ENCODE data around the gene TMEM59.
"Not testable (repeated sequence)": the region's sequence is repeated elsewhere in the genome, so short reads cannot be mapped to it uniquely, and the experiment has no call there.

Gene TMEM59

DNA sequence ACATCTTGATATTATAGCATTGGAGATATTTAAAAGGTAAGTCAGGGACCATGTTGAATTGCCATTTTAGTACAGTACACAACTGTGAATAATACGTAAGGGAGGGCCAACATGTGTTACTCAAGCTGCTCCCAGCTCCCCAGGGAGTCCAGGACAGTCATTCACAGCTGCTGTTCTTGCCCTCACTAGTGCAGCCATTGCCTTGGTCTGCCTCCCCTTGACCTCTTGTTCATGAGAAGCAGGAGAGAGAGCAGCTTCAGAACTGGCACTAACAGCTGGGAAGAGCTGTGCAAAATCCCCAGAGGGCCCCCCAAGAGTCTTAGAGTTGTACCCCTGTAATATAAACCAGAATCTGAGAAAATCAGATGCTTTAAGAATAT is 16.8 kb upstream of the TMEM59 start:
- ChIA-PET POLR2A (no interaction called here), CTCF (interaction anchor here (0.8 to 7.0 kb wide), 10 partner anchors 9 to 745 kb away, joined by 3 to 71 read pairs (median 4); no protein-coding TSS in a partner anchor)
- H3K4me3 ChIP-seq (ENCODE audit: low read depth, low read length): no peak overlapping the region
- no peak for DNase-seq (ENCODE audit: low read depth, low spot score)
- TF ChIP-seq, protein P1, sequence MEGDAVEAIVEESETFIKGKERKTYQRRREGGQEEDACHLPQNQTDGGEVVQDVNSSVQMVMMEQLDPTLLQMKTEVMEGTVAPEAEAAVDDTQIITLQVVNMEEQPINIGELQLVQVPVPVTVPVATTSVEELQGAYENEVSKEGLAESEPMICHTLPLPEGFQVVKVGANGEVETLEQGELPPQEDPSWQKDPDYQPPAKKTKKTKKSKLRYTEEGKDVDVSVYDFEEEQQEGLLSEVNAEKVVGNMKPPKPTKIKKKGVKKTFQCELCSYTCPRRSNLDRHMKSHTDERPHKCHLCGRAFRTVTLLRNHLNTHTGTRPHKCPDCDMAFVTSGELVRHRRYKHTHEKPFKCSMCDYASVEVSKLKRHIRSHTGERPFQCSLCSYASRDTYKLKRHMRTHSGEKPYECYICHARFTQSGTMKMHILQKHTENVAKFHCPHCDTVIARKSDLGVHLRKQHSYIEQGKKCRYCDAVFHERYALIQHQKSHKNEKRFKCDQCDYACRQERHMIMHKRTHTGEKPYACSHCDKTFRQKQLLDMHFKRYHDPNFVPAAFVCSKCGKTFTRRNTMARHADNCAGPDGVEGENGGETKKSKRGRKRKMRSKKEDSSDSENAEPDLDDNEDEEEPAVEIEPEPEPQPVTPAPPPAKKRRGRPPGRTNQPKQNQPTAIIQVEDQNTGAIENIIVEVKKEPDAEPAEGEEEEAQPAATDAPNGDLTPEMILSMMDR (IDR thresholded peaks at IDR 0.05; ENCODE audit: insufficient read depth, low read length, missing control alignments): no peak

DNA sequence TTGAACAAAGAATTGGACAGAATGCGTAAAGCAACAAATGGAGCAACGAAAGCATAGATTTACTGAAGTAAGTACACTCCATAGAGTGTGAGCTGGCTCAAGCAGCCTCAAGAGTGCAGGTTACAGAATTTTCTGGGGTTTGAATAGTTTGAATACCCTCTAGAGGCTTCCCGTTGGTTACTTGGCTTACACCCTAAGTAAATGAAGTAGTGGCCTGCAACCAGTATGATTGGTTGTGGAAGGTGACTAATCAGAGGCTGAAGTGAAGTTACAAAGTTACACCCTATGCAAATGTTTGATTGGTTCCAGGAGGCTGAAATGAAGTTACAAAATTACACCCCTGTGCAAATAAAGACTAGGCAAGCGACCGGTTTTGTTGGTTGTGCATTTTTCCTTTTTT is 11.3 kb upstream of the TMEM59 start:
- no peak overlapping the region for H3K4me3 ChIP-seq (ENCODE audit: low read depth, low read length)
- ChIA-PET POLR2A (no interaction called here), CTCF (interaction anchor here (0.7 kb wide), 1 partner anchor 190 kb away, joined by 3 read pairs; no protein-coding TSS in a partner anchor)
- TF ChIP-seq, protein P1 (IDR thresholded peaks at IDR 0.05; ENCODE audit: insufficient read depth, low read length, missing control alignments): no peak
- no peak for DNase-seq (ENCODE audit: low read depth, low spot score)

DNA sequence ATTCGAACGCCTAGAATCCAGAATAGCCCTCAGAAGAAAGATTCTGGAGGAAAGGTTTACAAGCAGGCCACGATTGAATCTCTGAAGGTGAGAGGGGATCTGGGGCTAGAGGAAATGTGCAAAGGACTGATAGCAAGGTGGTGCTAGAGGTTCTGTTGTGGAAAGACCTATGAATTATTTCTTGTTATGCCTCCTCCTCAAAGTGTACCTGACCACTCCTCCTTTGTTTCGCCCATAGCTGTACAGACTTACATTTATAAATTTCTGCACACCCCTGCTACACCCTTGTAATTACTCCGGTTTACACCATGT is 1.4 kb upstream of the TMEM59 start:
- POLR2A ChIA-PET: no interaction called here
- no peak for DNase-seq (ENCODE audit: low read depth, low spot score)
- TF ChIP-seq, protein P1 (IDR thresholded peaks at IDR 0.05; ENCODE audit: insufficient read depth, low read length, missing control alignments): no peak
- H3K4me3 ChIP-seq (ENCODE audit: low read depth, low read length): peak overlapping the region; percentile 85
- CTCF ChIA-PET: interaction anchor here (1.0 to 4.8 kb wide), 2 partner anchors 13 to 14 kb away, joined by 3 to 18 read pairs; no protein-coding TSS in a partner anchor

DNA sequence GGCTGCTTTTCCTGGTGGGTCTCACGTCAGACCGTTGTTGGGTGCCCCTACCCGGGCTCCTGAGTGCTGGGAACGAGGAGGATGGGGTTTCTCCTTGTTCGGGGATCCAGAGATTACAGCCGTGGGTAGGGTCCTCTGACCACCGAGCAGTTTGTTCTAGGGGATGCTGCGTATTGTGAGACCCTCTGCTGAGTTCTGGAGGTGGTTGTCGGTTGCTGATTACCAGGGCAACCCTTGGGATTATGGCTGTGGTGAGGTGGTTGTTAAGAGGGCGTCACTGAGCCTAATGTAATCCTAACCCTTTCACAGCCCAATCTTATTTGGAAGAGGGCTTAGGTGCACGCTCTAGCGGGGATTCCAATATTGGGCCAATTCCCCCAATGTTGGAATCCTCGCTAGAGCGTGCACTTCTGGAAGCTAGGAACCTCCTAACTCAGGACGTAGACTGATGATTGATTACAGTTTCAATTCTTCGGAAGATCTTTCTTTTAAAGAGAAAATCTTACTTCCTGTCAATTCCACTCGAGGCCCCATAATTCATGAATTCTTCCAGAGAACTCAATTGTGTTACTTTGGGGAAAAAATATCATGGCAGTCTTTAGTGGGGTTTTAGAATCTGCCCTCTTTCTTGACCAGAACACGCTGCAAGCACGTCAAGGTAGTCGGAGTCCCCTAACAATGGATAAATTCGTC is 887 bp upstream of the TMEM59 start:
- peak overlapping the region; percentile 85 for H3K4me3 ChIP-seq (ENCODE audit: low read depth, low read length)
- no peak for DNase-seq (ENCODE audit: low read depth, low spot score)
- TF ChIP-seq, protein P1 (IDR thresholded peaks at IDR 0.05; ENCODE audit: insufficient read depth, low read length, missing control alignments): no peak
- ChIA-PET POLR2A (no interaction called here), CTCF (interaction anchor here (1.9 to 4.8 kb wide), 2 partner anchors 13 to 17 kb away, joined by 6 to 18 read pairs; no protein-coding TSS in a partner anchor)

DNA sequence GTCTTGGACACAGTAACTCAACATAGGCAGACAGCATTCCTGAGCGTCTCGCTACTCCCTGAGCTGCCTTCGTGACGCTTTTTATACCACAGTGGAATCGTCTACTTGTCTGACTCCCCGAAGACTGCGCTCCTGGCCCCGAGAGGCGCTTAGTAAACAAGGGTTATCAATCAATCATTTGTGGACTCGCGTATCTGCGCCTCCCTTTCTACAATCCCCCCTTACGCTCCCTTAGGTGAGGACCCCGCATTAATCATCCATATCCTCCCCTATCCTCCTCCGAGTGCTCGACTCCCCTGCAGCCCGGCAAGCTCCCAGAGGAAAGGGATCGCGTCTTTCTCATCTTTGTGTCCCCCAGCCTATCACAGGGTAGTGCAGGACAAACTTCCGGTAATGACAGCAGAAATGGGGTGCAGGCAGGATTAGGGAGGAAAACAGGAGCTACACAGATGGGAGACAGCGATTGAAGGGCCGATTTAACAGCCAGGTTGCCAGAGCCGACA is 522 bp downstream of the TMEM59 start:
- H3K4me3 ChIP-seq (ENCODE audit: low read depth, low read length): peak overlapping the region; percentile 98
- TF ChIP-seq, protein P1 (IDR thresholded peaks at IDR 0.05; ENCODE audit: insufficient read depth, low read length, missing control alignments): no peak
- ChIA-PET CTCF (interaction anchor here (0.9 to 4.8 kb wide), 7 partner anchors 9 to 437 kb away, joined by 3 to 18 read pairs (median 6); no protein-coding TSS in a partner anchor), POLR2A (interaction anchor here (0.6 to 1.1 kb wide), 3 partner anchors 9 to 225 kb away, joined by 3 to 5 read pairs (median 3); partner anchors contain the start of gene IFT25)
- peak; percentile 26 for DNase-seq (ENCODE audit: low read depth, low spot score)

DNA sequence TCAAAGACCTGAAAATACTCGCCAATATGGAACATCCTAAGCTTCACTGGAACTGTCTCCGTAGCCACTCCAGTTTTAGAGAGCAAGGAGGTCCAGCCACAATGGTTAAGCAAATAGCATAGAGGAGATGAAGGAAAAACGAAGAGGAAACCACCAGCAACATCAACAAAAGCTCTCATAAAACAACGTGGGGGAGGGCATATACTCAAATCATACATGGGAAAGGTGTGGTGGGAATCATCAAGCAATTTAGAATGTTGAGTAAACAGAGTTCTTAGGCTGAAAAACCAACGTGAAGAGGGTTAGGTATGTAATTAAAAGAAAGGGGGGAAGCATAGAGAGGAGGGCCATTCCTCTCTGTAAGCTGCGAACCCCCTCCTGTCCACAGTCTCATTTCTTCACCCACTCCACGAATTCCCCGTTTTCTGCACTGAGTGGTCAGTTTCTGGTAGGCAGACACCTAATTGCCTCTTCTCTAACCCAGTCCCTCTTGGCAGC is 1.0 kb downstream of the TMEM59 start:
- TF ChIP-seq, protein P1 (IDR thresholded peaks at IDR 0.05; ENCODE audit: insufficient read depth, low read length, missing control alignments): no peak
- peak overlapping the region; percentile 98 for H3K4me3 ChIP-seq (ENCODE audit: low read depth, low read length)
- no peak for DNase-seq (ENCODE audit: low read depth, low spot score)
- POLR2A ChIA-PET: interaction anchor here (0.6 kb wide), 1 partner anchor 225 kb away, joined by 5 read pairs; no protein-coding TSS in a partner anchor
- CTCF ChIA-PET: interaction anchor here (0.8 to 4.8 kb wide), 9 partner anchors 8 to 438 kb away, joined by 3 to 18 read pairs (median 6); no protein-coding TSS in a partner anchor

DNA sequence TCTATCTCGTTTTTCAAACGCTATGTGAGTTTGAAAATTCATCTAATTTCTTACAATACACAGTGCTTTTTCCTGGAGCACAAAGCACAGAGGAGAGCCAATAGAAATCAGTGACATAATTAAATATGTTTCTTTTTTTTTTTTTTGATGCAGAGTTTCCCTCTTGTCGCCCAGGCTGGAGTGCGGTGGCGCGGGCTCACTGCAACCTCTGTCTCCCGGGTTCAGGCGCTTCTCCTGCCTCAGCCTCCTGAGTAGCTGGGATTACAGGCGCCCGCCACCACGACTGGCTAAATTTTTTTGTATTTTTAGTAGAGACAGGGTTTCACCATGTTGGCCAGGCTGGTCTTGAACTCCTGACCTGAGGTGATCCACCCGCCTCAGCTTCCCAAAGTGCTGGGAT is 2.6 kb downstream of the TMEM59 start:
- DNase-seq (ENCODE audit: low read depth, low spot score); H3K4me3 ChIP-seq (ENCODE audit: low read depth, low read length); POLR2A ChIA-PET: not testable (repeated sequence)
- CTCF ChIA-PET: interaction anchor here (0.7 to 4.8 kb wide), 2 partner anchors 9 to 430 kb away, joined by 3 to 18 read pairs; no protein-coding TSS in a partner anchor
